Measurements from ENCODE around the gene GRIK5.
"Not testable (repeated sequence)": the region's sequence is repeated elsewhere in the genome, so short reads cannot be mapped to it uniquely, and the experiment has no call there.

GRIK5 gene

DNA sequence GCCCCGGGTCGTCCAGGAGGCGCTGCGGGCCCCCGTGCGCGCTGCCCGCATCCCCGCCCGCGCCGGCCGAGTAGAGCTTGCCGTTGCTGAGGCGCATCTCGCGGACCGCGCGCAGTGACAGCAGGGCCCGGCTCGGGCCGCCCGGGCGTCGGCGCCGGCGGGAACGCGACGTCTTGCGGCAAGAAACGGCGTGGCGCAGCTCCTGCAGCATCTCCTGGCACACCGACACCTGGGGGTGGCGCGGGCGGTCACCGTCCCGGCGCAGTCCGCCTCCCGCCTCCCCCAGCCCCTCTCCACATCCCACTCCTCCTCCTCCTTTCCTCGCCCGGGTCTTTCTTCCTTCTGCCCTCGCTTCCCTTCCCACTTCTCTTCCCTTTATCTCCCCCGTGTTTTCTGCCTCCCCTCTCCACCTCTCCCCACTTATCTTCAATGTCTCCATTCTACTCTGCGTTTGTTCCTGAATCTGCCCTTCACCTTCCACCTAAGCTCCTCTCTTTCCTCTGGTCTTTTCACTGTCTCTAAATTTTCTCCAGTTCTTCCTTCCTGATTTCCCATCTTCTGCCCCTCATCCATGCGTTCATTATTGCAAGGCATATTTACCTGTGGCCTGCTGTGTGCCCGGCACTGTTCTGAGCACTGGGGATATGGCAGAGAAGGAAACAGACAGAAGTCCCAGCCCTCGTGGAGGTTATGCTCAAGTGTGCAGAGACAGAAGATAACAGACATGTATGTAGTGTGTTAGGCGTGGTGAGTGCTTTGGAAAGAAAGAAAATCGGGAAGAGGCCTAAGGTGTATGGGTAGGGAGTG is 70.7 kb downstream of the GRIK5 start:
- no peaks in the 10 kb centered on the region for H3K9me3 ChIP-seq (ENCODE audit: control insufficient read depth, low read length)
- H3K4me1 ChIP-seq (ENCODE audit: control insufficient read depth, insufficient read depth, low read length), result no peaks in the 10 kb centered on the region
- peaks cover 63% of the 10 kb centered on the region for H3K27me3 ChIP-seq (replicated peaks; ENCODE audit: control insufficient read depth, insufficient read depth, low read length)
- DNase-seq (ENCODE audit: low read depth), result peak; percentile 15
- no peak overlapping the region for H3K9ac ChIP-seq (ENCODE audit: low read length)
- no peaks in the 10 kb centered on the region for H3K36me3 ChIP-seq (ENCODE audit: control insufficient read depth, insufficient read depth, low read length, severe bottlenecking)
- H3K4me3 ChIP-seq (ENCODE audit: low read length), result no peak overlapping the region

DNA sequence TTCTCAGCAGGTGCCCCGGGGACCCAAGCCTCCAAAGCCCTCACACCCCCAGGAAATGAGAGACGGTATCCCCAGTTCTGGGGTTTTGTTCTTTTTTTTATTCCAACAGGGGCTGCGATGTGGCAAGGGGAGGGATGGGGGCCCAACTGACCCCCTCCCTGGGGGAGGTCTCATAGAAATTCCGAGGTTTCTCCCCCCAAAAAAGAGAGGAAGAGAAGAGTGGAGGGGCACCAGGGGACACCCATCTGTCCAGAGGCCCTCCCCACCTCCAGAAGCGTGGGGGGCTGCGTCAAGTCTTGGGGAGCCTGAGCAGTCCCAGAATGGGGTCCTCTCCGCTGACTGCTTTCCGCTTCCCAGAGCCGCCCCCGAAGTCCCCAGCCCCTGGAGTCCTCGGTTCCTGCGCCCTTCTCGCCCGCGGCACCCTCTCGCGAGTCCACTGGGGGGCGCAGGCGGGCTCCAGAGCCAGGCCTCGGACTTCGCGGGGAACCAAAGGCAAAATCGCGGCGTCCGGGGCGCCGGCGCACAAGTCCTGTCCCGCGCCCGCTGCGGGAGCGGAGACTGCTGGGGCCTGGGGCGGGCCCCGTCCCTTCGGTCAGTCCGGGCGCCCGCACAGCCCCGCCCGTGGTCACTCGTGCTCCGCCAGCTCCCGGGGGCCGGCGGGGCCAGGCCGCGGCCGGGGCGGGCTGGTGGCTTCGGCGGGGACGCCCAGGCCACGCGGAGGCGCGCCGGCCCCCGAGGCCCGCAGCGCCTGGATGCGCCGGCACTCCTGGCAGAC is 71.6 kb downstream of the GRIK5 start:
- peak; percentile 85 for DNase-seq (ENCODE audit: low read depth)
- Histone ChIP-seq H3K27me3 (replicated peaks; ENCODE audit: control insufficient read depth, insufficient read depth, low read length) (peaks cover 57% of the 10 kb centered on the region), H3K4me1 (ENCODE audit: control insufficient read depth, insufficient read depth, low read length) (peaks cover 2% of the 10 kb centered on the region), H3K9ac (ENCODE audit: low read length) (no peak overlapping the region), H3K4me3 (ENCODE audit: low read length) (no peak overlapping the region), H3K36me3 (ENCODE audit: control insufficient read depth, insufficient read depth, low read length, severe bottlenecking) (no peaks in the 10 kb centered on the region), H3K9me3 (ENCODE audit: control insufficient read depth, low read length) (no peaks in the 10 kb centered on the region)

DNA sequence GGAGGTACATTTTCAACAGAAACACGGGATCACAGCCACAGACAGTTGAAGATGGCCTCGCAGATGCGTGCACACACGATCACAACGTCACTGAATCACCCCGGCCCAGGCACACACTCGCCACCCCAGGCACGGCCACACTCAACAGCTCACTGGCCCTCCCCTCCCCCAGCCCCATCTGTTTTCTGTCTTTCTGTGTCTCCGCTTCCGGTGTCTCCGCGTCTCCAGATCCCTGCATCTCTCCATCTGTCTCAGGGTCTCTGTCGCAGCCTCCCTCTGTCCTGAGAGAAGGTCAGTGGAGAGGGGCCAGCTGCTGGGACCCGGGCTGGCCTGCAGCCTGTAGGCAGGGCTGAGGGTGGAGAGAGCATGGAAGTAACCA is 72.2 kb downstream of the GRIK5 start:
- H3K4me1 ChIP-seq (ENCODE audit: control insufficient read depth, insufficient read depth, low read length), result peaks cover 4% of the 10 kb centered on the region
- no peaks in the 10 kb centered on the region for H3K9me3 ChIP-seq (ENCODE audit: control insufficient read depth, low read length)
- H3K27me3 ChIP-seq (replicated peaks; ENCODE audit: control insufficient read depth, insufficient read depth, low read length), result peaks cover 61% of the 10 kb centered on the region
- H3K36me3 ChIP-seq (ENCODE audit: control insufficient read depth, insufficient read depth, low read length, severe bottlenecking), result no peaks in the 10 kb centered on the region
- no peak overlapping the region for H3K4me3 ChIP-seq (ENCODE audit: low read length)
- no peak for DNase-seq (ENCODE audit: low read depth)
- no peak overlapping the region for H3K9ac ChIP-seq (ENCODE audit: low read length)

DNA sequence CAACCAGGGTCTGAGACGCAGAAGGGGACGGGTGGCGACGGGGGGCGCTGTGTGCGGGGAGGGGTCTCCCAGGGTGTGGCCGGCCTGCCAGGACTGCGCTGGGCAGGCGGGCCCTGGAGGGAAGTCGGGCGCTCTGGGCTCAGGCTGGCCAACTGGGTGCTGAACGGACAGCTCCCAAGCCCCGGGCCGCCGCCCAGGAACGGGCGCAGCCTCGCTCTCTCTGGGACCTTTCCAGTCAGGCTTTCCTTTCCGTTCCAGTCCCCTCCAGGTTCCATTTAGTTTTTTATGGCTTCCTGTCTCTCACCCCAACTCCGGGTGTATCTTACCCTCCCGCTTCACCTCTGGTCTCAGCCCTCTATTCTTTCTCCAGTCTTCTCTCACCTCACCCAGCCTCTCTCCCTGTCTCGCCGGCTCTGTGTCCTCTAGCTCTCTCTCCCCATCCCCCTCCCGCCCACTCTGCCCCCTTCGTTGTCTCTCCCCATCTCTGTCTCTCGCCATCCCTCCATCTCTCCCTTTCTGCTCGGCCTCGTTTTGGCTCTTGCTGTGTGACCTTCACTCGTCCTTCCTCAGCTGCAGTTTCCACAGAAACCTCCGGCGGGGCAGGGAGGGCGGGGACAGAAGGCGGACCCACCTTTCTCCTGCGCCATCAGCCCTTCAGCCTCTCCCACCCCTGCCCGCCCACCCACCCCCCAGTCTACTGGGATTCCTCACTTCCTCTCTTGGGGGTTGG is 72.7 kb downstream of the GRIK5 start:
- Histone ChIP-seq H3K27me3 (replicated peaks; ENCODE audit: control insufficient read depth, insufficient read depth, low read length) (peaks cover 61% of the 10 kb centered on the region), H3K4me1 (ENCODE audit: control insufficient read depth, insufficient read depth, low read length) (peaks cover 4% of the 10 kb centered on the region), H3K4me3 (ENCODE audit: low read length) (no peak overlapping the region), H3K36me3 (ENCODE audit: control insufficient read depth, insufficient read depth, low read length, severe bottlenecking) (no peaks in the 10 kb centered on the region), H3K9ac (ENCODE audit: low read length) (no peak overlapping the region), H3K9me3 (ENCODE audit: control insufficient read depth, low read length) (no peaks in the 10 kb centered on the region)
- peak; percentile 80 for DNase-seq (ENCODE audit: low read depth)

DNA sequence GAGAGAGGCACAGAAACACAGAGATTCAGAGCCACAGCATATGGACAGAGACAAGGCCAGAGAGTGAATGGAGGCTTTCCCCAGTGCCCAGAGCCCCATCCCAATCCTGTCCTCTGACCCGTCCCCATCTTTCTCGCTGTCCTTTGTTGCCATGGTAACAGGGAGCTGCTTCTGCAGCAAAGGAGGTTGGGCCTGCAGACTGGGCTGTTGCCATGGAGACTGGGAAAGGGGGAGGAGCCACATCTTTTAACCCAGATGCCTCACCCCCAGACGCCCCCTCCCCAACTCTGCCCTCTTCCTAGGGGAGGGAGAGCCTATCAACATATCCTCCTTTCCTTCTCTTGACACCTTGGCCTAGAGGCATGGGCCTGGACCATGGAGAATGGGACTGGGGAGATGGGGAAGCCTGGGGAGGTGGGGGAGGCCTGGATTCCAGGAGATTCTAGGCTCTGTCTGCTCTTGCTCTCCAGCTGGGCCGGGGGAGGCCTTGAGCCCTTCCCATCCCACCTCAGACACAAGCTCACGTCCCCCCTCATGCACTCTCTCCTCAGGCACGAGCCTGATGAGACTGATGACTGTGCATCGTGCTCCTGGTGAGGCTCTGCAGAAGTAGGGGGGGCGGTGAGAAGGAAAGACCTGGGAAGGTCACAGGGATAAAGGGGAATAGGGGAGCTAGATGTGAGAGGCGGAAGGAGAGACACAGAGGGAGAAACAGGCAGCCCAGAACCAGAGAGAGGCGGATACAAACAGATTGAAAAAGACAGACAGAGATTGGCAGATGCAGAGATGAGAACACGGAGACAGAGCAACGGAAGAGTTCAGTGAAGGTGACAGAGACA is 73.8 kb downstream of the GRIK5 start:
- no peaks in the 10 kb centered on the region for H3K36me3 ChIP-seq (ENCODE audit: control insufficient read depth, insufficient read depth, low read length, severe bottlenecking)
- peaks cover 55% of the 10 kb centered on the region for H3K27me3 ChIP-seq (replicated peaks; ENCODE audit: control insufficient read depth, insufficient read depth, low read length)
- H3K9me3 ChIP-seq (ENCODE audit: control insufficient read depth, low read length), result no peaks in the 10 kb centered on the region
- H3K4me3 ChIP-seq (ENCODE audit: low read length), result no peak overlapping the region
- DNase-seq (ENCODE audit: low read depth), result no peak
- no peak overlapping the region for H3K9ac ChIP-seq (ENCODE audit: low read length)
- H3K4me1 ChIP-seq (ENCODE audit: control insufficient read depth, insufficient read depth, low read length), result peaks cover 4% of the 10 kb centered on the region

GRCh38 chr19:41994994-41995958 is 74.7 kb downstream of the GRIK5 start:
- H3K36me3 ChIP-seq (ENCODE audit: control insufficient read depth, insufficient read depth, low read length, severe bottlenecking), result no peaks in the 10 kb centered on the region
- H3K27me3 ChIP-seq (replicated peaks; ENCODE audit: control insufficient read depth, insufficient read depth, low read length), result peaks cover 50% of the 10 kb centered on the region
- no peak overlapping the region for H3K9ac ChIP-seq (ENCODE audit: low read length)
- peaks cover 4% of the 10 kb centered on the region for H3K4me1 ChIP-seq (ENCODE audit: control insufficient read depth, insufficient read depth, low read length)
- H3K9me3 ChIP-seq (ENCODE audit: control insufficient read depth, low read length), result no peaks in the 10 kb centered on the region
- no peak for DNase-seq (ENCODE audit: low read depth)
- no peak overlapping the region for H3K4me3 ChIP-seq (ENCODE audit: low read length)

DNA sequence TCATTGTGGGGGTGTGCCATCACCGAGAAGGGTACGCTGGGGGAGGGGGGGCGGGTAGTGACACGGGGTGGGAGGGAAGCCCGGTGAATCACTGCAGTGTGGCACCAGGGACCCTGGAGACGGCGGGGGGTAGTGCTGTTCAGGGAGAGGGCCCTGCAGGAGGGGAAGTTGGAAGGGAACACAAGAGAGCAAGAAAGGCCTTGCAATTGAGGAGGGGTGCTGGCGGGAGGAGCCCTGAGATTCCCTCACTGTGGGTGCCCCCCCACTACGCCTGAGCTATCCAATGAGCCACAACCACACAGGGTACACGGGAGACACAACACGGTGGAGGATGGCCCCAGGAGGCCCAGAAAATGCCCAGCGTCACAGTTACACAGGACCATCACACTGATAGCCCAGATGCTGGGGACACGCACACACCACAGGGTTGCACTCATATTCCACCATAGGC is 75.5 kb downstream of the GRIK5 start:
- Histone ChIP-seq H3K36me3 (ENCODE audit: control insufficient read depth, insufficient read depth, low read length, severe bottlenecking) (no peaks in the 10 kb centered on the region), H3K4me3 (ENCODE audit: low read length) (no peak overlapping the region), H3K9ac (ENCODE audit: low read length) (no peak overlapping the region), H3K9me3 (ENCODE audit: control insufficient read depth, low read length) (no peaks in the 10 kb centered on the region), H3K4me1 (ENCODE audit: control insufficient read depth, insufficient read depth, low read length) (peaks cover 4% of the 10 kb centered on the region), H3K27me3 (replicated peaks; ENCODE audit: control insufficient read depth, insufficient read depth, low read length) (peaks cover 49% of the 10 kb centered on the region)
- DNase-seq (ENCODE audit: low read depth), result no peak

DNA sequence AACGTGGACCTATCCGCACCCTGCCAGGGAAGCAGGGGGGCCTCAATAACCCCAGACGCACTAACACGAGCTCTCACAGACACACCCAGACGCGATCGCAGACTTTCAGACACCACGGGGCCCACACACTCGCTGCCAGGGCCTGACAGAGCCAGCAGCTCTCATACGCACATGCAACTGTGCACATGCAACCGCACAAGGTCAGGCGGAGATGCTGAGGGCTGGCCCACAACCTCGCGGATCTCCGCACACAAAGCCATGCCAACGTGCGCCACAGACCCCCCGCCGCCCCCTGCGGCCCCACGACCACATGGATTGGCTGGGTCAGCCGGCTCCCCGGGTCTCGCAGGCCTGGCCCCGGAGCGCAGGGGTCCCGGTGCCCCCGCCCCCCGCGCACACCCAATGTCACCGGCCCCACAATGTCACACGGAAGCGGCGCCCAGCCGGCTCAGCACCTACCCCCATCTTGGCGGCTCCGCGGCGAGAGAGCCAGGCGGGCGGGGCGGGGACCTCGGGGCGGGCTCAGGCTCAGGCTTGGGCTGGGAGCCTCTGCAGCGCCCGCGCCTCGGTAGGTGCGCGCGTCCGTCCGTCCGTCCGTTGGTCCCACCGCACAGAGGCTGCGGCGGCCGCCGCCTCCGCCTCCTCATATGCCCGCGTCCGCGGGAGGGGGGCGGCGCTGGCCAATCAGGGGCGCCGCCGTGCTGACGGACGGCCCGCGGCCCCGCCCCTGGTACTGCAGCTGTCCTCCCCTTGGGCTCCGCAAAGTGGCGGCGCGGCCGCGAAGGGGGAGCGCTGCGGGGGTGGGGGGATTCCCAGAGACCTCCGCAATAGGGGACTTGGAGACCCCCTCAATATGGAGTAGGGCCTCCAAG is 76.2 kb downstream of the GRIK5 start, which contains the start of gene ATP1A3:
ATP1A3 (minus strand) TSS at position 619 of the 872 bp plus-strand sequence; CDS start at position 465, 154 bp downstream.
- Histone ChIP-seq H3K9me3 (ENCODE audit: control insufficient read depth, low read length) (no peaks in the 10 kb centered on the region), H3K36me3 (ENCODE audit: control insufficient read depth, insufficient read depth, low read length, severe bottlenecking) (no peaks in the 10 kb centered on the region), H3K9ac (ENCODE audit: low read length) (no peak within 1 kb of the TSS), H3K27me3 (replicated peaks; ENCODE audit: control insufficient read depth, insufficient read depth, low read length) (peaks cover 48% of the 10 kb centered on the region), H3K4me3 (ENCODE audit: low read length) (no peak within 1 kb of the TSS), H3K4me1 (ENCODE audit: control insufficient read depth, insufficient read depth, low read length) (peaks cover 4% of the 10 kb centered on the region)
- DNase-seq (ENCODE audit: low read depth), result peak; percentile 70

DNA sequence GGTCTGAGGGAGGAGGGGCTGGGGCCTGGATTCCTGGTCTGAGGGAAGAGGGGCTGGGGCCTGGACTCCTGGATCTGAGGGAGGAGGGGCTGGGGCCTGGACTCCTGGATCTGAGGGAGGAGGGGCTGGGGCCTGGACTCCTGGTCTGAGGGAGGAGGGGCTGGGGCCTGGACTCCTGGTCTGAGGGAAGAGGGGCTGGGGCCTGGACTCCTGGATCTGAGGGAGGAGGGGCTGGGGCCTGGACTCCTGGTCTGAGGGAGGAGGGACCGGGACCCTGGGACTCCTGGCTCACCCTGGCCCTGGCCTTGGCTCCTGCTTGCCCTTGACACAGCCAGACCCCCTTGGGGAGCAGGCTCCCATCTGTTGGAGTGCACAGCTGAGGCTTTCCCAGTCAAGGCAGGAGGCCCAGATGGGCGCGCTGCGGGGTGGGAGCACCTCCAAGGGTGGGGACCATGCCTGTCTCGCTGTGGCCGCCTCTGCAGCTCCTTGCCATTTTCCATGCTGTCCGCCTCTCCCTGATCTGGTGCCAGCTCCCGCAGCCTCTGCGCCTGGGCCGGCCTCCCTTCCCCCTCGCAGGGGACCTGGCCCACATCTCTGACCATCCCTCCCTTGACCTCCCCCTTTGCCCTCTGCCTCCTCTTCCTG is 78.0 kb downstream of the GRIK5 start:
- H3K4me1 ChIP-seq (ENCODE audit: control insufficient read depth, insufficient read depth, low read length); H3K4me3 ChIP-seq (ENCODE audit: low read length); H3K9ac ChIP-seq (ENCODE audit: low read length); H3K36me3 ChIP-seq (ENCODE audit: control insufficient read depth, insufficient read depth, low read length, severe bottlenecking); H3K9me3 ChIP-seq (ENCODE audit: control insufficient read depth, low read length); DNase-seq (ENCODE audit: low read depth): not testable (repeated sequence)
- peaks cover 58% of the 10 kb centered on the region for H3K27me3 ChIP-seq (replicated peaks; ENCODE audit: control insufficient read depth, insufficient read depth, low read length)

Measured in adipocyte (in vitro differentiated cells).